Measurements from ENCODE around the gene PMF1.
A peak's percentile ranks its signal among the peaks of the same experiment; 100 is the strongest.

The PMF1 gene

DNA sequence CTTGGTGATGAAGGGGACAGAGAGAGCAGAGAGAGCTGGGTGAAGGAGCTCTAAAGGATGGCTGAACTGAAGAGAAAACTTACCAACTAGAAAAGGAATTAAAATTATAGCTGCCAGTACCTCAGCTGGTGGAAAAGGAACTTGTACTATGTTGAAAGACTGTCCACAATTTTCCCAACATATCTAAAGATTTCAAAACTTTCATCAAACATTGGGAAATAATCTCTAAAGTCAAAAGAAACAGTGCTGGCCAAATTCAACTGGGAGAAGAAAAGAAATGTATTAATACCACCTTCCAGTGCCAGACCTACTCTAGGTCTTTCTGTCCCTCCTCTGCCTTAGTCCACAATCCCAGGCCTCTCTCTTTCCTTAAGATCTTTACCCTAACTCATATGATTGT, 63.7 kb downstream of the PMF1 start:
- no peak for DNase-seq

DNA sequence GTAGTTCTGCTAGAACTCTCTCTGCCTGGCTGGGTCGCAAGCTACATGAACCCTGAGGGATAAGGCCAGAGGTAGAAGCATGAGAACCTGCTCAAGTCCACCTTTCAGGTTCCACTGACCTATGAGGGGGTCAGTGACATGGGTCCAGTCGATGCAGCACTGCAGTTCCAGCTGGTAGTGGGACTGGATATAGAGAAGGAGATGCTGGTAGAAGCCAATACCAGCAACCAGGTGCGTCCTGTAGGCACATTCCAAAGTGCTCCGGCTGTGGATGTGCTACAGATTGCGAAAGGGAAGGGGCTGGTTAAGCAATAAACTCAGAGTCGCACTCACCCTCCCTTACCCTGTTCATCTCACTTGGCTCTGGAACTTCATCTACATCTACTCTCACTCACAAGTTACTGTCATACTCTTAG, 64.2 kb downstream of the PMF1 start:
- no peak for DNase-seq

DNA sequence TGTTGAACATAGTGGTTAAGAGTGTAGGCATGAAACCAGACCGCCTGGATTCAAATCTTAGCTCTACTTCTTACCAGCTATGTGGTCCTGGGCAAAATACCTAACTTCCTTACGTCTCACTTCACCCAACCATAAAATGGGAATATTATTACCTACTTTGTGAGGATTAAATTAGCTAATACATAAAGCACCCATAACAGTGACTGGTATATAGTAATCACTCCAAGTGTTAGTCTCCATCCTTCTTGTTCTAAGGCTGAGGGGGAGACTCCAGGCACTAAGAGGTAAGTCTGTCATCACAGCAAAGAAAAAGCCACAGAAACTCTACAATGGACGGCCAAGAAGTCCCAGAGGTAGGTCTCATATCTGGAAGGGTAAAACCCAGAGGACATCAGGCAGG, 67.0 kb downstream of the PMF1 start:
- no peak for DNase-seq

DNA sequence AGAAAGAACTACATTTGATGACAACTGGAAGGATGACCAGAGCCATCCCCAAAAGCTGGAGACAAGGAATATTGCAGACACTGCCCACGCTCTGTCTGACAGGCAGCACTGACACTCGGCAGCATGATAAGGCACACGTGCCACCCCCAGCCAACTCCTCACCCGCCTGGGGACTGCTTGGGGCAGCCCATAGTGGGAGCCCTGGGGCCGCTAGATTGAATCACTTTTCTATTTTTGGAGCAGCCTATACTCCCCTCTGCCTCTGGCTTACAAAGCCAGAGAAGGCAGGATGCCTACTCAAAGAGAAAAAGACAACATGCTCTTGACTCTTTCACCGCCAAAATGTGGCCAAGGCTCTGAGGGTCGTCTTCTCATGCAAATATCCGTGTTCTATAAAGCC, 68.5 kb downstream of the PMF1 start:
- DNase-seq, result no peak

DNA sequence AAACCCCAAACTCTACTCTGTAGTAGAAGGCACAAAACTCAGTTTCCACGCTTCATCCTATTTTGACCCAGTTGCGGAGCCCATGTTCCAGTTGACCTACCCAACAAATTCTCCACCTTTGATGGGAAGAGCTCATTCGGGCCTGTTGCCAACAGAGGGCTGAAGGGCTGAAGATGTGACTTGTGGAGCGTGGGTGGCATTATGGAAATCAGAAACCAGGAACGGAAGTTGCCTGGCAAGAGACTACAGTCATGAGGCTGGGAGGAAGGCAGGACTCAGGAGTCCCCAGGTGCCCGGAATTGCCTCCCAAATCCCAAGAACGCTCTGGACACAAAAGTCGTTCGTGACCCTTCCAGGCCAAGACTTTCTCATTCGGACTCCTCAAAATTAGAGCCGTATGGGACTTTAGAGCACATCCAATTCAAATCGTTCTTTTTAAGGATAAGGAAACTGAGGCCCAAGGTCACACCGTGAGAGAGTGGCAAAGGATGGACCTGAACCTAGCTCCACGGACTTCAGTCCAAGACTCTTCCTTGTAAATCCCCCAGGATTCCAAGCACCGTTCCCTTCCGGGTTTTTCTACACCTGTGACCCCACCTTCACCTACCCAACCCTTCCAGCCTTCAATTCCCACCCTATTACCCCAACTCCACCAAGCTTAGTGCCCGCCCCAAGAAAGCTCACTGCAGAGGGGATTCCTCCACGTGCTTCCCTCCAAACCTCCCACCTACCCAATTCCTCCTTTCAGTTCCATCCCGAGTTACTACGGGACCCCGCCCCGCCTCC, 69.1 kb downstream of the PMF1 start:
- peak; percentile 74 for DNase-seq

DNA sequence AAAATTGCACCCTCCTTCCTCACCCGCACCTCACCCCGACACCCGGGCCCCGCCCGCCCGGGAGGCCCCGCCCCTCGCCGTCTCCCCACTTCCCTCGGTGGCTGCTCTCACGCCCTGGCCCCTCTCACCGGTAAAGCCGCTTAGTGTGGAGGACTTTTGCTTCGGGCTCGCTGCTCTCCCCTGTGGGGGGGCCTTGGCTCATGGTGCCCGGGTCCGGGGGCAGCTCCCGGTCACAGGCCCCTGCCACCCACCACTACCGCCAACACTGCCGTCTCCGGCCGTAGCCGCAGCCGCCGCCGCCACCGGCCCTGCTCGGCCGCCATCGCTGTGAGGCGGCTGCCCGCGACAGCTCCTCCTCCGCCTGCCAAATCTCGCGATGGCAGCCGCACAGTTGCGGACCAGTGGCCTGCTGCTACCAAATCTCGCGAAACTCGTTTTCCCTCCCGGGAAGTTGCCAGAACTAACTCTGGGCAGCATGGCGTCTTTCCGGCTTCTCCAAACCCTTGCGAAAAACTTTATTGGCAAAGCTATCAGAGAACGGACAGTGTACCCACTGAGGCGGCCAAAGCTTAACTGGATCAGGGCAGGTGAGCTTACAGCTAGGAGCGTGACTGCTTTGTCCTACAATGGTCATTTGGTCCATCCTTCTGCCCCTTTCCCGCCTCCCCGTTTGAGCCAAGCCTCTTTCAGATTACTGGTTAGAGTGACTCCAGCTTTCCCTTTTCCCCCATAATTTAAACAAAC, 69.8 kb downstream of the PMF1 start, which contains the start of gene SMG5:
Gene SMG5, minus strand, starts transcription at position 347 of the 744 bp plus-strand sequence. Its CDS starts 145 bp downstream, at position 202.
- peak; percentile 99 for DNase-seq

DNA sequence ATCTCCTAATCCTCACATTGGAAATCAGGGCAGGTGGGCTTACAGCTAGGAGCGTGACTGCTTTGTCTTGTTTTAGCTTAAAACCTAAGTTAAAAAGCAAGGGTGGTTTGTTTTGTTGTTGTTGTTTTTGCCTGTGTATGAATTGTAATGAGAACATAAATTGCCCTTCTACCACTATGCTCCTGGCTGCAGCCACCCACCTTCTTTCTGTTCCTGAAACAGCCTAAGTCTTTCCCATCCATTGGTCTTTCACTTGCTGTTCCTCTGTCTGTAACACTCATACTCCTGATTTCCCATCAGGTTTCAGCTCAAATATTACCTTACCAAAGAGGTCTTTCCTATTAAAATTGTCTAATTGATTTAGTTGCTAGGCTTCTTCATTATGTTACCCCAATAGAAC, 70.7 kb downstream of the PMF1 start:
- DNase-seq, result no peak

DNA sequence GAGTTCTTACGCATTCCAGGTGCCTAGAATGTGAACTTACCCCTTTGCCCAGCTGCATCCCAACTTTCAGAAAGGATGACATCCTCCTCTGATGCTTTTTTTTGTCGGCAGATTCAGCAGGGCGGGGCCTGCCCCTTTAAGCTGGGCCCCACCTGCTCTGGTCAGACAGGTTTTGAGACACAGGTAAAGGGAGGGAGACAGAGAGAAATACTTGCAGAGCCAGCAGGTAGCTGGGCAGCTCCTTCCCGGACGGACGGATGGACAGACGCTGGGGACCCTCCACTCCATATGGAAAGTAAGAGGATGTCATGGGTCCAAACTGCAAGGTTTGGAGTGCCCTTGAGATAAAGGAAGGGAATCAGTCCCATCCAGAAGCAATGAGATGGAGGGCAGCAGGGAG, 71.3 kb downstream of the PMF1 start, which contains the start of gene TMEM79:
Gene TMEM79, plus strand, starts transcription at position 214 of the 400 bp plus-strand sequence. CDS start 902 bp downstream, outside the sequence.
- peak; percentile 43 for DNase-seq

DNA sequence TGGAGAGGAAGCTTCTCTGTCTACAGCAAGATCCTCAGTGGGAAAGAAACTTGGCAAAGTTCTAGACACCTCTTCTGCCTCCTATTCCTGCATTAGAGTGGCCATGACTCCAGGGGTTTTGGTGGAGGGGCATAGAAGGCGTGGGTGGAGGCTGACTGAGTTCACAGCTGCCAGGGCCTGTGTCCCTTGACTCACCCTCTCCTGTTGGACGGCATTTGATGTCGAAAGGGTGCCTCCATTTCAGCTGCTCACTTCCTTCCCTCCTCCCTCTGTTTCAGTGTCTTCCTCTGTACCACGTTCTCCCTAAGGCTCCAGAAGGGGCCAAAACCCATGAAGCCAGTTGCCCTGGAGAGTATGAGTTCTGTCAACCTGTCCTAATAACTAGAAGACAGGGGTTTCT, 72.0 kb downstream of the PMF1 start:
- no peak for DNase-seq

DNA sequence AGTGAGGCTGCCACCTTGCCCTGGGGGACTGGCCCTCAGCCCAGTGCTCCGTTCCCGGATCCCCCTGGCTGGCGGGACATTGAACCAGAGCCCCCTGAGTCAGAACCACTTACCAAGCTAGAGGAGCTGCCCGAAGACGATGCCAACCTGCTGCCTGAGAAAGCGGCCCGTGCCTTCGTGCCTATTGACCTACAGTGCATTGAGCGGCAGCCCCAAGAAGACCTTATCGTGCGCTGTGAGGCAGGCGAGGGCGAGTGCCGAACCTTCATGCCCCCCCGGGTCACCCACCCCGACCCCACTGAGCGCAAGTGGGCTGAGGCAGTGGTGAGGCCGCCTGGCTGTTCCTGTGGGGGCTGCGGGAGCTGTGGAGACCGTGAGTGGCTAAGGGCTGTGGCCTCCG, 72.6 kb downstream of the PMF1 start:
- no peak for DNase-seq

DNA sequence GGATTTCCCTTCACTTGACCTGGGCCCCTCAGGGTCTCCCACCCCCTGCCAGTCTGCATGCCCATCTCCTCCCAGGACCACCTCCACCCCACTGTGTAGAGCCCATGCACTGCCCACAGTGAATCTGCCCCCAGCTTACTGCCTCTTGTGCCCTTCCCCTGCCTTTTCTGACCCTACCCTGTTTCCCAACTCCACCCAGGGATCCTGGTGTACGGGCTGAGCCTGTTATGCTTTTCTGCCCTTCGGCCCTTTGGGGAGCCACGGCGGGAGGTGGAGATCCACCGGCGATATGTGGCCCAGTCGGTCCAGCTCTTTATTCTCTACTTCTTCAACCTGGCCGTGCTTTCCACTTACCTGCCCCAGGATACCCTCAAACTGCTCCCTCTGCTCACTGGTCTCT, 73.3 kb downstream of the PMF1 start:
- DNase-seq, result no peak
